GM12878 (cell line): ENCODE results near the gene FAR2. TPM values are rescaled to one million over a fixed set of nuclear protein-coding genes. Genes with fewer than 3 reads are reported as not detected.

Source experiments
- ATAC-seq: fragments of 200-7000 bp; cut with Tn5 transposase; 3 replicates; pipeline ENCODE4 v1.9.1; 2020; ENCODE audit warnings: mild to moderate bottlenecking, moderate library complexity
- BruUV-seq: library from RNA; stranded (reverse); fragments of 400-500 nt; replicated peaks from 2 replicates; lab custom pipeline; 2021; lab: Mats Ljungman, UMichigan
- CTCF ChIA-PET: fragments of 300-600 bp; sonication (Branson Sonifier 250); formaldehyde crosslinking; extraction: SDS; loops from one replicate; lab custom pipeline; 2021; ENCODE audit warnings: inconsistent platforms; lab: Yijun Ruan, JAX
- POLR2A ChIA-PET: fragments of 350-600 bp; formaldehyde crosslinking; extraction: SDS; loops from one replicate; lab custom pipeline; 2021; ENCODE audit warnings: inconsistent platforms; lab: Charles Lee
- RAD21 ChIA-PET: fragments of 300-600 bp; sonication (Branson Sonifier 250); formaldehyde crosslinking; loops from one replicate; lab custom pipeline; 2023; ENCODE audit warnings: antibody characterized with exemption; ENCODE audit not compliant: unreplicated experiment; lab: Charles Lee
- SMC1A ChIA-PET: fragments of 300-600 bp; sonication (Branson Sonifier 250); formaldehyde crosslinking; loops from one replicate; lab custom pipeline; 2023; ENCODE audit not compliant: unreplicated experiment, uncharacterized antibody; lab: Charles Lee
- DNase-seq: peaks from one replicate; pipeline ENCODE4 v3.0.0-alpha.2; 2011; ENCODE audit warnings: low read depth, low spot score
- FAIRE-seq: peaks from 3 replicates; lab custom pipeline; 2011; peaks lifted over from hg19 to GRCh38; lab: Jason Lieb, UNC
- H2AFZ ChIP-seq: 2 replicates; pipeline ENCODE4 v1.6.0; 2011; ENCODE audit warnings: low read depth, low read length, control low read depth; ENCODE audit not compliant: control insufficient read depth
- H3K27ac ChIP-seq: 2 replicates; pipeline ENCODE4 v1.5.1; 2011; ENCODE audit warnings: control low read depth; ENCODE audit not compliant: control insufficient read depth, insufficient read depth
- H3K27me3 ChIP-seq, 2 experiments: replicated peaks in 1 of 2; 2 replicates each; pipeline versions ENCODE4 v1.6.0 to v1.6.1; 2011; ENCODE audit warnings: low read length in 1 of 2; ENCODE audit not compliant: control insufficient read depth in 2 of 2, insufficient read depth in 2 of 2
- H3K36me3 ChIP-seq, 2 experiments: 2 replicates each; pipeline ENCODE4 v1.5.1; 2011; ENCODE audit warnings: low read length in 1 of 2; ENCODE audit not compliant: control insufficient read depth in 2 of 2, insufficient read depth in 2 of 2
- H3K4me1 ChIP-seq: 2 replicates; pipeline ENCODE4 v1.6.1; 2011; ENCODE audit warnings: mild to moderate bottlenecking, low read length, moderate library complexity, mixed read lengths; ENCODE audit not compliant: control insufficient read depth, insufficient read depth
- H3K4me2 ChIP-seq: 2 replicates; pipeline ENCODE4 v1.6.0; 2011; ENCODE audit warnings: control low read depth; ENCODE audit not compliant: control insufficient read depth, insufficient read depth
- H3K4me3 ChIP-seq: fragments of 200-600 bp; sonication (generic); 2 replicates; pipeline ENCODE4 v1.5.1; 2016
- H3K79me2 ChIP-seq: 2 replicates; pipeline ENCODE4 v1.6.0; 2011; ENCODE audit warnings: low read length; ENCODE audit not compliant: control insufficient read depth, insufficient read depth
- H3K9ac ChIP-seq: 2 replicates; pipeline ENCODE4 v1.8.0; 2011; ENCODE audit warnings: low read length, control low read depth, mixed read lengths; ENCODE audit not compliant: control insufficient read depth, insufficient read depth
- H3K9me3 ChIP-seq: replicated peaks from 3 replicates; pipeline ENCODE4 v1.5.1; 2011; ENCODE audit warnings: mild to moderate bottlenecking, low read length; ENCODE audit not compliant: control insufficient read depth, insufficient read depth
- H4K20me1 ChIP-seq: 2 replicates; pipeline ENCODE4 v1.6.0; 2011; ENCODE audit not compliant: control insufficient read depth, insufficient read depth
- ATF7 ChIP-seq: fragments of 450-650 bp; IDR thresholded peaks from 2 replicates; pipeline ENCODE4 v1.6.1; 2016; ENCODE audit warnings: low read depth, mild to moderate bottlenecking
- CHD1 ChIP-seq: IDR thresholded peaks from 2 replicates; pipeline ENCODE4 v1.6.1; 2012; ENCODE audit warnings: low read depth, low read length, improper control_type of control experiment
- EGR1 ChIP-seq, 2 experiments: IDR thresholded peaks; 1 replicate in 1 of 2; 2 replicates in 1 of 2; pipeline ENCODE4 v1.6.1; 2011 to 2012; ENCODE audit warnings: low read depth in 2 of 2, low read length in 2 of 2, borderline replicate concordance in 1 of 2, mild to moderate bottlenecking in 1 of 2, moderate library complexity in 1 of 2
- IRF4 ChIP-seq: IDR thresholded peaks from 2 replicates; pipeline ENCODE4 v1.6.1; 2011; ENCODE audit warnings: low read depth, low read length
- JUNB ChIP-seq: IDR thresholded peaks from 2 replicates; pipeline ENCODE4 v1.6.1; 2016; ENCODE audit warnings: antibody characterized with exemption, mild to moderate bottlenecking
- PML ChIP-seq: IDR thresholded peaks from 2 replicates; pipeline ENCODE4 v1.6.1; 2012; ENCODE audit warnings: low read length, inconsistent platforms
- ZSCAN29 ChIP-seq: fragments of 450-650 bp; IDR thresholded peaks from 2 replicates; pipeline ENCODE4 v1.6.1; 2017; ENCODE audit warnings: mild to moderate bottlenecking, moderate library complexity
- WGBS: methylation state at CpG from one replicate; pipeline ENCODE4 v1.1.6; 2016; ENCODE audit warnings: low lambda C conversion rate; ENCODE audit not compliant: insufficient replicate concordance, insufficient coverage; ENCODE audit errors: missing lambda C conversion rate; 5-methylcytosine and 5-hydroxymethylcytosine counted together
- in situ Hi-C: fragments of 300-500 bp; cut with MboI; formaldehyde crosslinking; loops from 9 replicates; pipeline ENCODE4 v1.14.3; 2018; ENCODE audit warnings: mixed read lengths
- intact Hi-C: fragments of 100-400 bp; cut with micrococcal nuclease; formaldehyde crosslinking; loops from one replicate; pipeline ENCODE4 v1.14.2; 2022; ENCODE audit not compliant: unreplicated experiment
- polyA plus RNA-seq, 11 experiments: library from polyadenylated mRNA; depleted of rRNA in 4 of 11; unstranded in 6 of 11; stranded (reverse) in 5 of 11; fragments of >200 nt; fragmentation: Nextera tagmentation in 4 of 11; fragmentation: Illumina TruSeq in 1 of 11; extraction: Ambion mirVana in 4 of 11; extraction: Trizol in 1 of 11; gene quantifications; 1 replicate in 1 of 11; 2 replicates in 10 of 11; pipeline versions ENCODE4 v1.2.1 to v1.2.3, GENCODE V29; 2011 to 2016; ENCODE audit warnings: inconsistent platforms in 2 of 11, missing spikeins in 2 of 11, low read depth in 1 of 11
- total RNA-seq, 4 experiments: library from RNA; depleted of rRNA in 3 of 4; stranded (reverse); fragments of >200 nt in 3 of 4; fragmentation: Illumina TruSeq in 1 of 4; extraction: Trizol in 1 of 4; gene quantifications; 2 replicates each; pipeline versions ENCODE4 v1.2.1 to v1.2.3, GENCODE V29; 2013 to 2021
- TF ChIP-seq, protein P1 (sequence below): fragments of 450-650 bp; IDR thresholded peaks from 2 replicates; pipeline ENCODE4 v1.6.1; 2017; ENCODE audit warnings: borderline replicate concordance
- TF ChIP-seq, protein P2 (sequence below): fragments of 450-650 bp; conservative IDR thresholded peaks from 2 replicates; pipeline ENCODE4 v1.6.1; 2017; ENCODE audit warnings: mild to moderate bottlenecking, moderate library complexity
- TF ChIP-seq, protein P3 (sequence below): fragments of 450-650 bp; IDR thresholded peaks from 2 replicates; pipeline ENCODE4 v1.6.1; 2018; ENCODE audit warnings: borderline replicate concordance, mild to moderate bottlenecking; ENCODE audit not compliant: partially characterized antibody

Gene FAR2
- total and polyA plus RNA-seq, 10 of the 15 experiments (the other 5 are each of a cell fraction or from before 2014, with no cell fraction given) = 0.50 to 1.1 (median 0.65) TPM

DNA sequence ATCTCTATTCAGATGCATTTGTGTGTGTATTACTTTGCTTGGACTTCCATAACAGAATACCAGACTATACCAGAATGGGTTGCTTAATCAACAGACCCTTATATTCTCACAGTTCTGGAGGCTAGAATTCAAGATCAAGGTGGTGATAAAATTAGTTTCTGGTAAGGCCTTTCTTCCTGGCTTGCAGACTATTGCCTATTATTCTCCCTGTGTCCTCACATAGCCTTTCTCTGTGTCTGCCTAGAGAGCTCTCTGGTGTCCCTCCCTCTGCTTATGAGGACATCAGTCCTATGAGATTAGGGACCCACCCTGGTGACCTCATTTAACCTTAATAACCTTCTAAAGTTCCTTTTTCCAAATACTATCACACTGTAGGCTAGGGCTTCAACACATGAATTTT lies 106.0 kb downstream of the FAR2 start:
- no peak for ATAC-seq
- in situ Hi-C loops = no loop called here
- Histone ChIP-seq H3K4me1 (no peaks in the 10 kb centered on the region), H3K27me3 (no peaks in the 10 kb centered on the region), H3K27ac (no peak overlapping the region), H3K9me3 (no peaks in the 10 kb centered on the region; the same call in 2 of the 3 replicates), H3K79me2 (no peaks in the 10 kb centered on the region), H2AFZ (no peak overlapping the region), H4K20me1 (no peaks in the 10 kb centered on the region), H3K36me3 (no peaks in the 10 kb centered on the region), H3K9ac (no peak overlapping the region), H3K4me2 (no peak overlapping the region), H3K4me3 (no peak overlapping the region)
- DNase-seq = no peak
- no peak for TF ChIP-seq CHD1
- no peak for TF ChIP-seq ATF7
- intact Hi-C loops = no loop called here
- ChIA-PET RAD21 (no interaction called here), CTCF (interaction anchor here (0.7 to 1.0 kb wide), 2 partner anchors 11 to 30 kb away, joined by 3 read pairs; no protein-coding TSS in a partner anchor), SMC1A (no interaction called here), POLR2A (no interaction called here)
- no peak for FAIRE-seq
- no TSS peak for BruUV-seq

DNA sequence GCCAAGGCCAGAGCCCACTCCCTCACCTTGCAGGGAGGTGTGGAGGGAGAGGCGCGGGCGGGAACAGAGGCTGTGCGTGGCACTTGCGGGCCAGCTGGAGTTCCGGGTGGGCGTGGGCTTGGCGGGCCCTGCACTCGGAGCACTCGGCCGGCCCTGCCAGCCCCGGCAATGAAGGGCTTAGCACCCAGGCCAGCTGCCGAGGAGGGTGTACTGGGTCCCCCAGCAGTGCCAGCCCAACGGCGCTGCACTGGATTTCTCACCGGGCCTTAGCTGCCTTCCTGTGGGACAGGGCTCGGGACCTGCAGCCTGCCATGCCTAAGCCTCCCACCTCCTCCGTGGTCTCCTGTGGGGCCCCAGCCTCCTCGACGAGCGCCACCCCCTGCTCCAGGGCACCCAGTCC lies 107.5 kb downstream of the FAR2 start:
- no peaks in the 10 kb centered on the region for H3K79me2 ChIP-seq
- H3K4me2 ChIP-seq = no peak overlapping the region
- H3K4me1 ChIP-seq = no peaks in the 10 kb centered on the region
- in situ Hi-C loops = no loop called here
- no peaks in the 10 kb centered on the region for H3K36me3 ChIP-seq
- SMC1A ChIA-PET = no interaction called here
- POLR2A ChIA-PET = no interaction called here
- 71% methylated on average over 19 of the region's 21 CpGs for WGBS
- no peaks in the 10 kb centered on the region; the same call in 2 of the 3 replicates for H3K9me3 ChIP-seq
- CTCF ChIA-PET = no interaction called here
- FAIRE-seq (no peak), DNase-seq (no peak), ATAC-seq (no peak)
- no peaks in the 10 kb centered on the region for H3K27me3 ChIP-seq
- intact Hi-C loops = no loop called here
- no peak overlapping the region for H3K4me3 ChIP-seq
- no TSS peak for BruUV-seq
- no peak overlapping the region for H3K9ac ChIP-seq
- no peak overlapping the region for H2AFZ ChIP-seq
- no peaks in the 10 kb centered on the region for H4K20me1 ChIP-seq
- no peak overlapping the region for H3K27ac ChIP-seq
- RAD21 ChIA-PET = no interaction called here
- TF ChIP-seq IRF4 (no peak), JUNB (no peak), ZSCAN29 (no peak), PML (no peak), EGR1 (IDR thresholded peaks at IDR 0.05; ENCODE audit: borderline replicate concordance in 1 of 2, low read depth in 2 of 2, low read length in 2 of 2) (no peak)
- TF ChIP-seq, protein P1, sequence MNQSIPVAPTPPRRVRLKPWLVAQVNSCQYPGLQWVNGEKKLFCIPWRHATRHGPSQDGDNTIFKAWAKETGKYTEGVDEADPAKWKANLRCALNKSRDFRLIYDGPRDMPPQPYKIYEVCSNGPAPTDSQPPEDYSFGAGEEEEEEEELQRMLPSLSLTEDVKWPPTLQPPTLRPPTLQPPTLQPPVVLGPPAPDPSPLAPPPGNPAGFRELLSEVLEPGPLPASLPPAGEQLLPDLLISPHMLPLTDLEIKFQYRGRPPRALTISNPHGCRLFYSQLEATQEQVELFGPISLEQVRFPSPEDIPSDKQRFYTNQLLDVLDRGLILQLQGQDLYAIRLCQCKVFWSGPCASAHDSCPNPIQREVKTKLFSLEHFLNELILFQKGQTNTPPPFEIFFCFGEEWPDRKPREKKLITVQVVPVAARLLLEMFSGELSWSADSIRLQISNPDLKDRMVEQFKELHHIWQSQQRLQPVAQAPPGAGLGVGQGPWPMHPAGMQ = no peak
- TF ChIP-seq, protein P2, sequence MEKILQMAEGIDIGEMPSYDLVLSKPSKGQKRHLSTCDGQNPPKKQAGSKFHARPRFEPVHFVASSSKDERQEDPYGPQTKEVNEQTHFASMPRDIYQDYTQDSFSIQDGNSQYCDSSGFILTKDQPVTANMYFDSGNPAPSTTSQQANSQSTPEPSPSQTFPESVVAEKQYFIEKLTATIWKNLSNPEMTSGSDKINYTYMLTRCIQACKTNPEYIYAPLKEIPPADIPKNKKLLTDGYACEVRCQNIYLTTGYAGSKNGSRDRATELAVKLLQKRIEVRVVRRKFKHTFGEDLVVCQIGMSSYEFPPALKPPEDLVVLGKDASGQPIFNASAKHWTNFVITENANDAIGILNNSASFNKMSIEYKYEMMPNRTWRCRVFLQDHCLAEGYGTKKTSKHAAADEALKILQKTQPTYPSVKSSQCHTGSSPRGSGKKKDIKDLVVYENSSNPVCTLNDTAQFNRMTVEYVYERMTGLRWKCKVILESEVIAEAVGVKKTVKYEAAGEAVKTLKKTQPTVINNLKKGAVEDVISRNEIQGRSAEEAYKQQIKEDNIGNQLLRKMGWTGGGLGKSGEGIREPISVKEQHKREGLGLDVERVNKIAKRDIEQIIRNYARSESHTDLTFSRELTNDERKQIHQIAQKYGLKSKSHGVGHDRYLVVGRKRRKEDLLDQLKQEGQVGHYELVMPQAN = no peak
- TF ChIP-seq, protein P3, sequence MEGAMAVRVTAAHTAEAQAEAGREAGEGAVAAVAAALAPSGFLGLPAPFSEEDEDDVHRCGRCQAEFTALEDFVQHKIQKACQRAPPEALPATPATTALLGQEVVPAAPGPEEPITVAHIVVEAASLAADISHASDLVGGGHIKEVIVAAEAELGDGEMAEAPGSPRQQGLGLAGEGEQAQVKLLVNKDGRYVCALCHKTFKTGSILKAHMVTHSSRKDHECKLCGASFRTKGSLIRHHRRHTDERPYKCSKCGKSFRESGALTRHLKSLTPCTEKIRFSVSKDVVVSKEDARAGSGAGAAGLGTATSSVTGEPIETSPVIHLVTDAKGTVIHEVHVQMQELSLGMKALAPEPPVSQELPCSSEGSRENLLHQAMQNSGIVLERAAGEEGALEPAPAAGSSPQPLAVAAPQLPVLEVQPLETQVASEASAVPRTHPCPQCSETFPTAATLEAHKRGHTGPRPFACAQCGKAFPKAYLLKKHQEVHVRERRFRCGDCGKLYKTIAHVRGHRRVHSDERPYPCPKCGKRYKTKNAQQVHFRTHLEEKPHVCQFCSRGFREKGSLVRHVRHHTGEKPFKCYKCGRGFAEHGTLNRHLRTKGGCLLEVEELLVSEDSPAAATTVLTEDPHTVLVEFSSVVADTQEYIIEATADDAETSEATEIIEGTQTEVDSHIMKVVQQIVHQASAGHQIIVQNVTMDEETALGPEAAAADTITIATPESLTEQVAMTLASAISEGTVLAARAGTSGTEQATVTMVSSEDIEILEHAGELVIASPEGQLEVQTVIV = no peak
